Caki2 (cell line): ENCODE measurements around the gene CD72. TPM values are rescaled to one million over a fixed set of nuclear protein-coding genes. Genes with fewer than 3 reads are reported as not detected.
"Not testable (repeated sequence)": the region's sequence is repeated elsewhere in the genome, so short reads cannot be mapped to it uniquely, and the experiment has no call there.

Experiments
- DNase-seq: peaks from one replicate; pipeline ENCODE4 v3.0.0-alpha.2; 2015; ENCODE audit warnings: low read depth
- in situ Hi-C: cut with HindIII; loops from 2 replicates; pipeline ENCODE4 v1.10.0; 2016; ENCODE audit warnings: low sequenced_read_pairs, low pct_unique_long_range_greater_than_20kb, mixed read lengths
- total RNA-seq: library from RNA; depleted of rRNA; stranded (reverse); fragments of >200 nt; shearing (Covaris generic); gene quantifications from 2 replicates; pipeline ENCODE4 v1.2.3, GENCODE V29; 2014; ENCODE audit warnings: low replicate concordance

Gene CD72
- total RNA-seq, 1 experiment from 2014 or later, result 0.68 TPM

GRCh38 chr9:35651956-35652828 lies 34.0 kb upstream of the CD72 start:
- no peak for DNase-seq
- in situ Hi-C loops, result no loop called here

- no peak for DNase-seq
- in situ Hi-C loops, result no loop called here
These were observed 32.3 kb upstream of the CD72 start, which contains the start of gene SIT1 for GRCh38 chr9:35650341-35651158. TSS of gene SIT1 (minus strand) at chr9:35650931. CDS start at chr9:35650853, 78 bp downstream.

- in situ Hi-C loops, result no loop called here
- no peak for DNase-seq
These were observed 31.5 kb upstream of the CD72 start for GRCh38 chr9:35649431-35650340.

GRCh38 chr9:35646533-35647265 lies 28.5 kb upstream of the CD72 start:
- in situ Hi-C loops, result no loop called here
- DNase-seq, result peak; percentile 66

- in situ Hi-C loops, result no loop called here
- no peak for DNase-seq
These were observed 27.9 kb upstream of the CD72 start for GRCh38 chr9:35646153-35646532.

- in situ Hi-C loops, DNase-seq: not testable (repeated sequence)
These were observed 27.5 kb upstream of the CD72 start for GRCh38 chr9:35645736-35646135.

- in situ Hi-C loops, result no loop called here
These were observed 24.8 kb upstream of the CD72 start for GRCh38 chr9:35643046-35643445.

GRCh38 chr9:35641478-35641877 lies 23.3 kb upstream of the CD72 start:
- in situ Hi-C loops, DNase-seq: not testable (repeated sequence)

More at GRCh38 chr9:35643046-35643445, 24.8 kb upstream of the CD72 start:
- DNase-seq, result no peak

GRCh38 chr9:35640431-35640830 lies 22.2 kb upstream of the CD72 start:
- in situ Hi-C loops, result not testable (repeated sequence)

GRCh38 chr9:35639631-35640030 lies 21.4 kb upstream of the CD72 start:
- DNase-seq, result no peak
- in situ Hi-C loops, result no loop called here

More at GRCh38 chr9:35640431-35640830, 22.2 kb upstream of the CD72 start:
- DNase-seq, result not testable (repeated sequence)

GRCh38 chr9:35639225-35639624 lies 21.0 kb upstream of the CD72 start:
- DNase-seq, in situ Hi-C loops: not testable (repeated sequence)

- DNase-seq, in situ Hi-C loops: not testable (repeated sequence)
These were observed 20.5 kb upstream of the CD72 start for GRCh38 chr9:35638751-35639150.

- in situ Hi-C loops, DNase-seq: not testable (repeated sequence)
These were observed 19.3 kb upstream of the CD72 start for GRCh38 chr9:35637427-35637955.

- in situ Hi-C loops, result not testable (repeated sequence)
These were observed 18.6 kb upstream of the CD72 start for GRCh38 chr9:35636877-35637246.

GRCh38 chr9:35636135-35636876 lies 18.1 kb upstream of the CD72 start:
- in situ Hi-C loops, result no loop called here
- no peak for DNase-seq

More at GRCh38 chr9:35636877-35637246, 18.6 kb upstream of the CD72 start:
- DNase-seq, result not testable (repeated sequence)

- in situ Hi-C loops, result no loop called here
- DNase-seq, result no peak
These were observed 17.5 kb upstream of the CD72 start for GRCh38 chr9:35635730-35636129.

- in situ Hi-C loops, result no loop called here
- no peak for DNase-seq
These were observed 11.4 kb upstream of the CD72 start for GRCh38 chr9:35629597-35629996.
